GM21825 (cell line): ENCODE measurements around the gene ZBTB45.

ENCODE experiments used
- ATAC-seq: cut with Tn5 transposase; IDR thresholded peaks from one replicate; pipeline ENCODE4 v1.9.1; 2021; ENCODE audit warnings: mild to moderate bottlenecking, moderate library complexity; ENCODE audit not compliant: unreplicated experiment

The ZBTB45 gene

DNA sequence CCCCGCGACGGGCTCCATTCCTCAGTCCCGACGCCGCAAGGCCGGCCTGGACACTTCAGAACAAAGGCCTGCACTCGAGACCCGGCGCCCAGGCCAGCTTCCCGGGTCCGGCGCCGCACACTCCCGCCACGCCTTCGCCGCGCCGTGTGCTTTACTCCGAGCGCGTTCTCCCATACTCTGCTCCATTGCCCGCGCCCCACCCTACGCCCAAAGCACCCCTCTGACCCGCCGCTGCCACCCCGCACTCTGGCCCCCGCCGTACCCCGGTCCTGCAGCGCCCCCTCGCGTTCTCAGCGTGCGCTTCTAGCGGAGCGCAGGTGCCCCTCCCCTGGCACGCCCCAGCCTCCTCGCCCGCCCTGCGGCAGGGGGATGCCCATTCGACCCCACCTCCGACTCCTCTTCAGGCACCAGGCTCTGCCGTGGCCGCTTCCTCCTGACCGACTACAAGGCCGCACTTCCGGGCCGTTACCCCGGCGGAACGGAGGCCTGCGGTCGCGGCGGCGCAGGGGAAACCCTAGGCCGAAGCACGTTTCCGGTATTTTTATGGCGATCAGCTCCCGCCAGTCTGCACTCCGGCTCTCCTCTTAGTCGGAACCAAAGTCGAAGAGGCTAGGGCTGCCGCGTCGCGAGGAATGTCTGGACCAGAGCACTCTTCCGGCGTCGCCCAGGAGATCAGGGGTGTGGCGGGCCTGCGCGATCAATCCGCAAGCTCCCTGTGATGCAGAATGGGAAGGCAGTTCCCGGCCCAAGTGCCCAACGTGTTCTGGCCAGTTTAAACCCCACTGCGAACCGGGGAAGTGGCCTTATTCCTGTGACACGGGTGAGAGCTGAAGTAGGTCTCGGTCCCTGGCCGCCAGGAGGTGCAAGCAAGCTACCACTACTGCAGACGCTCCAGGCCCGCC, at the start of gene ZBTB45:
ZBTB45 (minus strand) TSS at position 456 of the 902 bp plus-strand sequence. CDS start 2,137 bp downstream, outside the sequence.
- peak; percentile 77 for ATAC-seq

DNA sequence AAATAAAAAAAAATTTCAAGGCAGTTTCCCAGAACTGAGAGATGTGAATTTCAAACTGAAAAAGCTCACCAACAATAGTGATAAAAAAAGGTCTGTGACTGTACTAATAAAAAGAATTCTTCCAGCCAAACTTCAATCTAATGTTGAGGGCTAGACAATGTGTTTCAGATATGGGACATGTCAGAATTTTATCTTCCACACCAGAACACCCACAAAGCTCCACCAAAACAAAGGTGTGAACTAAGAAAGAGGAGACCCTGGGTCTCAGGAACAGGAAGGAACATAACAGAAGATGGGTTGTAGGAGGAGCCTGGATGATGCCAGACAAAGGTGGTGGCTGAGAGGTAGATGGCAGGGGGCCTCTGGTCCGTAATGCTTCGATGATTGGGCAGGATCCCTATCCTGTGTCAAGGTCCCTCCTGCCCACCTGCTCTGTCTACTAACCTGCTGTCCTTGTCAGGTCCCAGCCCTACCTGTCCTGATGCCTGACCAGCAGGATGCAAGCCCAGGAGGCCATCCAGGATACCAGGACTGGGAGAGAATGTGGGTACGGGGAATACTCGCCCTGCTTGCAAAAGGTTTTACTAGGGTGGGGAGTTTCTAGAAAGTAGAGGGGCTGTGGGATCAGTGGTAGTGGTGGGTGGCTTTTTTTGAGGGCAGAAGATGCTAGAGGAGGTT, 49.0 kb upstream of the ZBTB45 start:
- ATAC-seq: no peak

DNA sequence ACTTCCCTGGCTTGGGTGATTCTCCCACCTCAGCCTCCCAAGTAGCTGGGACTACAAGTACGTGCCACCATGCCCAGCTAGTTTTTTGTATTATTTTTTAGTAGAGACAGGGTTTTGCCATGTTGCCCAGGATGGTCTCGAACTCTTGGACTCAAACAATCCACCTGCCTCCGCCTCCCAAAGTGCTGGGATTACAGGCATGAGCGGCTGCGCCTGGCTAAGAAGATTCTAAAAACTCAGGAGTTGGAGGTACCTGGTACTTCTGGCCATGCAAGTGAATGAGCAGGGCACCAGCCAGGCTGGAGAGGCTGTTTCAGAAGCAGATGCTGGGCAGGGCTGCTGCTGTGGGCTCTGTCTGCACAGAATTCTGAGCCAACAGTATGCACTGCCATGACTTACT, 47.4 kb upstream of the ZBTB45 start:
- ATAC-seq: no peak

DNA sequence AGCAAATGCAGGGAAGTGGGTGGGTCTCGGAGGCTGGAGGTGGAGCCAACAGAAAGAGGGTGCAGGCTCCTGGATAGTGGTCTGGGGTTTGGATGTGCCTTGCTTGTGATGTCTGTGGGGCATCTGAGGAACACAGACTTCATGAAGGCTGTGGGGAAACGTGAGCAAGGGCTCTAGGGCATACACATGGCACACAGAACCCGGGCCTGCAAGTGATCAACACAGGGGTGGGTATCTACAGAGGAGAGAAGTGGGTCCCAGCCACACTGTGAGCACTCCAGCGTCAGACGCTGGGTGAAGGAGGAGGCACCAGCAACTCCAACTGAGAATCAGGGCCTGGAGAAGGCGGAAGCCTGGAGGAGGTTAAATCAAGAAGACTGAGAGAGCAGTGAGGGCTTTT, 44.2 kb upstream of the ZBTB45 start:
- ATAC-seq: no peak

DNA sequence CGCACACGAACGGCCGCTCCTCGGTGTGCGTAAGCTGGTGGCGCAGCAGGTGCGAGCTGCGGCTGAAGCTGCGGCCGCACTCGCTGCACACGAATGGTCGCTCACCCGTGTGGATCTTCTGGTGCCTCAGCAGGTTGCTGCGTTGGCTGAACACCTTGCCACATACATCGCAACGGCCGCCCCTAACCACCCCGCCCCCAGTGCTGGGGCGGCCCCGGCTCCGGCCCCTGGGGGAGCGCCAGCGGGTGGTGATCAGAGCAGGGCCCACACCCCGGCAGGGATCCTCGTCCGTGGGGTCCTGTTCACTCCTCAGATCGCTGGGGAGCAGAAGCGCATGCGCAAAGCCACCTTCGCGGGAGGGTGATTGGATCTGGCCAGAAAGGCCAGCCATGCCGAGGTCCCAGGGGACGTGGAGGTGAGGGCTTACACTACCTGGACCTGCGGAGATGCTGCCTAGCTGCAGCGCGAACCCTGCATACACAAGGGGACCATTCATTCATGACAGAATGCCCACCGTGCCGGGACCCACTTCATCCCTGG, 43.5 kb upstream of the ZBTB45 start:
- no peak for ATAC-seq

DNA sequence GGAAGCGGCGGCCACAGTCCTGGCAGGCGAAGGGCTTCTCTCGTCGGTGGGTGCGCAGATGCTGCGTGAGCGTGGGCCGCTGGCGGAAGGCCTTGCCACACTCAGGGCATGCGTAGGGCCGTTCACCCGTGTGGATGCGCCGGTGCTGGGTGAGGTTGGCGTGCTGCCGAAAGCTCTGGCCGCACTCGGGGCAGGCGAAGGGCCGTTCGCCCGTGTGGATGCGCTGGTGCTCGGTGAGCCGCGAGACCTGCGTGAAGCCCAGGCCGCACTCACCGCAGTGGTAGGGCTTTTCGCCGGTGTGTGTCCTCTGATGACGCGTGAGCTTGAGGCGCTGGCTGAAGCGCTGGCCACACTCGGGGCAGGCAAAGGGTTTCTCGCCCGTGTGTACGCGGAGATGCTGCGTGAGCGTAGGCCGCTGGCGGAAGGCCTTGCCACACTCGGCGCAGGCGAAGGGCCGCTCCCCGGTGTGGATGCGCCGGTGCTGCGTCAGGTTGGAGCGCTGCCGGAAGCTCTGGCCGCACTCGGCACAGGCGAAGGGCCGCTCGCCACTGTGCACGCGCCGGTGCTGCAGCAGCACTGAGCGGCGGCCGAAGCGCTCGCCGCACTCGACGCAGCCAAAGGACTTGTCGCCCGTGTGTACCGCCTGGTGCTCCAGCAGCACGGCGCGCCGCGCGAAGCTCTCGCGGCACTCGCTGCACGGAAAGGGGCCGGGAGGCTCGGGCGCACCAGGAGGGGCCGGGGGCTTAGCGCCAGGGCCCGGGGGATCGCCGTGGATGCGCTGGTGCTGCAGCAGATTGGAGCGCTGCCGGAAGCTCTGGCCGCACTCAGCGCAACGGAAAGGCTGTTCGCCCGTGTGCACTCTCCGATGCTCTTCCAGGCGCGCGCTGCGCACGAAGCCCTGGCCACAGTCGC, 42.8 kb upstream of the ZBTB45 start:
- no peak for ATAC-seq

DNA sequence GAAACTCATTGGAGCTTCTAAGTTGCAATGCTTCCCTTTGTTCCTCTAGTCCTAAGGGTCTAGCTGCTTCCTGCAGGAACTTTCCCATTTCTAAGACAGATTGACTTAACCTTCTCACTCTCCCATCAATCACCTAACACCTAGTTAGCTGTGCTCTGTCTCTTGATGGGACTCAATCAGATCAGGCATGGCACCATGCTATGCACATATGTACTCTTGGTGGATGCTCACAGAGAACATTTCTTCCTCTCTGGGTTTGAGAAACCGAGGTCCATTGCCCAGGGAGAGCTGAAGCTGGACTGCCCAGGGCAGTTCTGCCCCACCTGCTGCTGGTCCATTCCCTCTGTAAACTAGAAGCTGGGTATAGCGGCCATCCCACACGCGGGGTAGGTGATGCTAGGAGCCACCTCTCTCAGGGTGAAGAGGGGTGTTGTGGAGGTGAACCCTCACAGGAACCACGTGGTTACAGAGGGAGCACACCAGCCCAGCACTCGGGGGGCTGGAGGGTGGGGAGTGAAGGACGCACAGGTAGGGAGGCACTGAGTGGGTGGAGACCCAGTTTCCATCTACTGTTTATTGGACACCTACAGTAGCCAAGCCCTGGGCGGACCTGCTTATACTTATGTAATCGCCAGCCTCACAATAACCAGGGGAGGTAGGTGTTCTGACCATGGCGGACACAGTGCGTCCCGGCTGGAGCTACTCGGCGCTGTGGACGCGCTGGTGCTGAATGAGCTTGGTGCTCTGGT, 41.9 kb upstream of the ZBTB45 start:
- ATAC-seq: no peak

DNA sequence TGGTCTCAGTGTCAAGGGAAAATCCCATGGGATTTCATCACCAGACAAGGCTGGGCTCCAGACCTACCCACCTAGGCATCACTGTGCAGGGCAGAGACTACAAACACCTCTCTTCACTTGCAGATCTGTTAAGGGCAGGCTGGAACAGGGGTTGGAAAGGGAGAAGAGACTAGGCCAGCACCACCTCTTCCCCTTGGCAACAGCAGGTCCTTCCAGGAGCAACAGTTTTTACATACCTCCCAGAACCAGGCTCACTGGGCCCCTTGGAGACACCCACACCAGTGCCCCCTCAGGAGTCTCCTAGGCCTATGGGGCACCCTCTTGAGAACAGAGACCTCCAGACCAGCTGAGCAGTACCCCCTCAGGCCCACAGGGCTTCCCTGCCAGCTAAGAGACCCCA, 41.3 kb upstream of the ZBTB45 start:
- ATAC-seq: no peak

DNA sequence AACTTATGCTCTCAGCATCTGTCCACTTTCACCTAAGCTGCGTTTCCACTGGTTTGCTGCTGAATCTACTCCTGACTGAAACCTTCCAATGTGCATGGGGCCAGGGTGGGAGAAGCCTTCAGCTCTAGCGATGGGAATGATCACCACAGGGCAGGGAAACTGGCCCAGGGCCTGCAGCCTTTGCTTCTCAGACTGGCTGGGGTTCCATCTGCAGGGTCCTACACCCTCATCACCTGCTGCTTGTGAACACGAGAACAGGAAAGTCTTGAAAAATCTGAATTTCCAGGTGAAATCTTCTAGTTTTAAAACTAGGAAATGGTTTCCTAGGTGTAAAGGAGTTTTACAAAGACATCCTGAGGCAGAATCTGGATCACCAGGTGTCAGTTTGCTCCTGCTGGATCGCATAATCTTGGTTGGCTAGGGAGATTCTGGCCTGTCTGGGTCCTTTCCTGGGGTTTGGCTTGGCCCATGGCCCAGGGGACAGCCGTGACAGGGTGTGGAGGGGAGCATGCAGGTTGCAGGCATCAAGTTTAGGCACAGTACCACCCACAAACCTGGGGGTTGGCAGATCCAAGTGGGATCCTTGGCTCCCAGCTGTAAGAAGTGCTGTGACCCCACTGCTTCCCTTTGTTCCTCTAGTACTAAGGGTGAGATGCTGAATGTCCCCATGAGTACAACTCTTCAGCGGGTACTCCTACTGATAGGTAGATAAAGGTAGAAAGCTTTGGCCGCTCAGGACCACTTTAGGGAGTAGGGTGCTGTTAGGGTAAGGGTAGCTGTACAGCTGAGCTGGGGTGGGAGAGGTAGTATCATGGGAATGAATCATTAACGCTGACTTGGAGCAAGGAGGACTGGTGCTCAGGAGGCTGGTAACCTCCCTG, 40.6 kb upstream of the ZBTB45 start:
- no peak for ATAC-seq

DNA sequence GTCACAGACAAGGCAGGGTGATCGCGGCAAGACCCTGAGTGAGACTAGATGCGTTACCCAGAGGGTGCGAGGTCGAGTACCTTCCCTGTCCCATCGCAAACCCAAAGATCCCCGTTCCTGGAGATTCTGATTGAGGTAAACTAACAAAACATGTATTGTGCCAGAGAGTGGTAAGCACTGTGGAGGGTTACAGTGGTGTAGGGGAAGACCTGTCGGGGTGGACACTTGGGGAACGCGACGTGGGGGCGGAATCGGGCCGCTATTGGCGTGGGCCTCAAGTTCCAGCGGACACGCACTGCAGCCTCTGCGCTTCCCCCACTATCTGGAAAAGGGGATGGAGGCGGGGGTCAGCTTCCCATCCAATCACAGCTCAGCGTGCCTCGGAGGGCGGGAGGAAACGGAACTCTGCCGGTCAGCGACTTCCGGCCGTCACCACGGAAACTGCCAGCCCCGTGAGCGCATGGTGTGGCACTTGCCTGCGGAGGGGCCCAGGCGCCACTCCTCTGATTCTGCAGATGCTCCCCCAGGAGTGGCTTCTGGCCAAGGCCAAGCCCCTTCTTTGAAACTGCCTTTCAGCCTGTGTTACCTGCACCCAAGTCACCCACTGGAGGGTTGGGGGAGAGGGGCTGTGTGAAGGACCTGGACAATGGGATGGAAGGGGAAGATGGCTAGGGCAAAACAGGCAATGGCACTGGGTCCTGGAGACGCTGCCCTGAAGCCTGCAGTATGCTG, 39.8 kb upstream of the ZBTB45 start:
- ATAC-seq: no peak

DNA sequence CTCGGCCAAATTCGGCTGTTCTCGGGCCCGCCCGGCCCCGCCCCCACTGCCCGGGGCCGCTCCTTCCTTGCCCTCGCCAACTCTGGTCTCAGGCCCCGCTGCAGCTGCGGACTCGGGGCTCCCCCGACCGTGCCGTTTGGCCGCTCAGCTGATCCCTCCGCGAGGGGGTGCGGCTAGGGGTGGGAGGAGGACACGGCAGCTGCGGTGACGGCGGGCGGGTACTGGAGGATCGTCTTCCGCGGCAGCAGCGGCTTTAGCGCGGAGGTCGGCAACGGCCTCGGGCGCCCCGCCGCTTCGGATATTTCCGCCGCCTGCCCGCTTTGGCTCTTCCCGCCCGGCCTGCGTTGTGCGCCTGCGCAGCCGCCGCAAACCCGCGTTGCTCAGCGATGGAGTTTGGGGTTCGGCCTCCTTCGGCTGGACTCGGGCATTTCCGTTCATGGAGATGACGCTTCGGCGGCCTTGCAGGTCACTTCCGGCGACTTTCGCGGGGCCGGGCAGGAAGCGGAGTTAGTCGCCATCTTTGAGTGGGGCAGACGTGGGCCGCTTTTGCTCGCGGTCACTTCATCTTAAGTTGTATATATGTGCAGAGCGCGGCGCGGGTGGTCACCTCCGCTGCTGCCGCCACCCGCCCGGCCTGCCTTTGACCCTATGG, 39.1 kb upstream of the ZBTB45 start:
- ATAC-seq: peak; percentile 50

DNA sequence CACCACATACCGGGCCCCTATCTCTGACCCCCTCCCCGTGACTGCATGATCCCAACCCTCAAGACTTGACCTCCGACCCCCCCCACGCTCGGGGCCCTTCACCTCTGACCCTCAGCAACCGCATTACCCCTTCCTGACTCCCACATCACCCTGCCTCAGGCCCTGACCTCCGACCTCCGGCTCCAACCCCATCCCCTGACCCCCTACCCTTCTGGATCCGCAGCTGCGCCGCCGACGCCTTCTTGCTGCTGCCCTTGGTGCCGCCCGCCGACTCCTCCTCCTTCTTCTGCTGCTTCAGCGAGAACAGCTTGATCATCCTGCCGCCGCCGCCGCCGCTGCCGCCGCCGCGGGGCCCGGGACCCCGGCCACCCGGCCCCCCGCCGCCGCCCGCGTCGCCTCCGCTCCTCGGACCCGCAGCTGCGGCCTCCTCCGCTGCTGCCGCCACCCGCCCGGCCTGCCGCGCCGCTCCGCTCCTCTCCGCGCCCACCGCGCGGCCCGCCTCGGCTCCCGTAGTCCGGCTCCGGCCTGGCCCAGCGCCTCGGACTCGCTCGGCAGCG, 38.5 kb upstream of the ZBTB45 start, which contains the start of gene UBE2M:
UBE2M (minus strand) TSS at position 546 of the 557 bp plus-strand sequence; CDS start at position 316, 230 bp downstream.
- ATAC-seq: peak; percentile 1

DNA sequence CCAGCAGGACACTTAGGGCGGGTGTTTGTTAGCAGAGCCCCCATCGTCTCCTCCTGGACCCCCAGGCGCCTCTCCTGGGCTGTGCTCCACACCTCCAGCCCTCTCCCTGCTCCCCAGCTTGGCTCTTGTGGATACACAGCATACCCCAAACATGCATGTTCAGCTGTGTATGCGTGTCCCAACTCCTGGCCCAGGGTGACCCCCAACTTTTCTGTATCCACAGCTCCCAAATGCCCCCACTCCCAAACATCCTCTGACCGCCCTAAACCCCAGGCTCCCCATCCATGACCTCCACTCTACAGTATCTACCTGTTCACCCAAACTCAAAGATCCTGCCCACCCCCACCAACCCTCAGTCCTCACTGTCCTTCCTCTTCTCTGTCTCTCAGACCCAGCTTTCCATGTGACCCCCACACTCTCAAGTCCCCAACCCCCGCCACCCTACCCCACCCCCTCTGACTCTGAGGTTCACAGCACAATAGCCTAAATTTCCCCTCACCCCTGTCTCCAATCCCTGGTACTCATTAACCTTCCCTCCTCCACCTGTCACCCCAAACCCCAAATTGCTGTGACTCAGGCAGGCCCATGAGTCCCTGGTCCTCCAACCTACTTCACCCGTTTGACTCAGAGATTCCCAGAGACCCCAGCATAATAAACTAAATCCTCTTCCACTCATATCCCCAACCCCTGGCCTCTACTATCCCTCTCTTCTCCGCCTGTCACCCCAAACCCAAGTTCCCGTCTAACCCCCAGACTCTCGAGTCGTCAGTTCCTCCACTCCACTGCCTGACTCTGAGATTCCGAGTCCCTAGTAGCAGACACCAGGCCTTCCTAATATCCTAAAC, 37.8 kb upstream of the ZBTB45 start:
- ATAC-seq: no peak

DNA sequence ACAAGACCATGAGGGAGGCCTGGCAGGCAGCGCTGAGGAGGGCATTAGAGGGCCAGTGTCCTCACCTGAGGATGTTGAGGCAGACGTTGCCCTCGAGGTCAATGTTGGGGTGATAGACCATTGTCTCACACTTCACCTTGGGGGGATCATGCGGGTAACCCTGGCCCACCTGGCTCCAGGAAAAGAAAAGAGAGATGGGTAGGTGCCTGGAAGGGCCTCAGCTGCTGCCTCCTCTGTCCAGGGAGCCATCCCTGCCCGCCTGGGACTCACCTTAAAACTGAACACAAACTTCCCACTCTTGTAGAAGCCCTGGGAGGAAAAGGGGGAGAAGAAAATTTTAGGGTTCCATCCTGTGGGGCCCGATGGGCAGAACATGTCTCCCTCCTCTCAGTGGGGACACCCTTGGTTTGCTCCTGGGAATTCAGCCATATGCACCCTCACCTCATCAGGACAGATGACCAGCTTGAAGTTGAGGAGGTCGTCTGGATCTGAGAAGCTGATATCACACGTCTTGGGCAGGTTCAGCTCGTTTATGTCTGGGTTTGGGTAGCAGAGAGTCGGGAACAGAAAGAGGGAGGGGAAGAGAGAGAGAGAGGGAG, 37.1 kb upstream of the ZBTB45 start:
- ATAC-seq: no peak

DNA sequence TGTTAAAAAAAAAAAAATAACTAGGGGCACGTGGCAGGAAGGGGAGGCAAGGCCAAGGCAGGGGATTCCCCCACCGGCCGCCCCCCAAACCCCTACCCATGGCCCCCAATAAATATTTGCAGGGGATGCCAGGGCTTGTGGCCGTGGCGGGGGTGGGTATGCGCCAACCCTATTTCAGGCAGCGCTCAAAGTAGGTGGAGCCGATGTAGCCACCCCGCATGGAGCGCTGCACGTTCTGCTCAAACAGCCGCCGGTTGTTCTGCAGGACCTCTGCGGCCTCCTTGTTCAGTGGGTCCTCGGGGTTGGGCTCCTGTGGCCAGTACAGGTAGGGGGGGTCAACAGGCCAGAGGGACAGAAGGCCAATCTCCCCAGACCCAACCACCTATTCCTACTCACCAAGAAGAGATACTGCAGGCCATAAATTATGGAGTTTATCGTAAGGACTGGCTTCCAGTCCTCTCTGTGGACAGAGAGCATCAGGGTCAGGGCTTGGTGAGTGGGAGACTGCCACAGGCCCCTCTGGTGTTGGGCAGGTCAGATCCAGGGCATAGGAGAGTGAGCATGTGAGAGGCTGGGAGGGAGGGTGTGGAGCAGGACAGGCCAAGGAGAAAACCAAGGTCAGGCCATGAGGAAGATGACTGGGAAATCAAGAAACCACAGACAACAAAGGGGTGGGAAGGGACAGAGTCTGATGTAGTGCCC, 36.5 kb upstream of the ZBTB45 start:
- ATAC-seq: no peak
